ENCODE results near the gene GRB2. TPM values are rescaled to one million over a fixed set of nuclear protein-coding genes. Genes with fewer than 3 reads are reported as not detected.

Gene GRB2
- total RNA-seq, 1 experiment from 2014 or later: 148 TPM

DNA sequence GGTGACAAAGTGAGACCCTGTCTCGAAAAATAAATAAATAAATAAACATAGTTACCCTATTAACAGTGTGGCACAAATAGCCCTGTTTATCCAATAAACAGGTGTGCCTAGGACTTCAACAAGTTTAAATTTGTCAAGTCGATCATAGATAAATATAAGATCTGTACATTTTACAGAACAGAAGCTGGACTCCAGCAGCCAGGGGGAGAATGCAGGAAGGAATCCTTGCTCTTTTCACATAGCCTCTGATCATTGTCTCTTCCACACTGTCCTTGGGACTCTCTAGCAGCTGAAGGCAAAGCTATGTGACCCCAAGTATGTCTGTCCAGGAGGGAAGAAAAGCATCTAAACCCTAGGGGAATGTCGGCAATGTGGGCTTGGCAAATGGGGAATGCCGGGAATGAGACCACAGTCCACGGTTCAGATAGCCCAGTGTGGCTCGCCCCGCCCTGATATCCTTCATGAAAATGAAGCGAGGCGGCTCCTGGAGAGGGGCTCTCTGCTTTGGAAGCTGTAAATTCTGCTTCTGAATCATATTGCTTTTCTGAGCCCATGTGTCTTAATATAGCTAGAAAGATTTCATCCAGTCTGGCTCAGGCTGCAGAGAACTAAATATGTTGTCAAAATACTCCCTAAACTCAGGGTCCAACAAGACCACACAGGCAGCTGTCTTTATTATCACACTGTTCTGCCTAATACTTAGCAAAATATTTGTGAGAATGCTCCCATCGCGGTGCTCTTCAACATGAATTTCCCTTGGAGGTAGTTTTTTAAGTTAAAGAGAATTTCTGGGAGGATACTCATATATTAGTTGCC lies 24.9 kb upstream of the GRB2 start:
- peak overlapping the region in 1 of 2 experiments; percentile 16; a peak in 1 of 4 replicates for H3K4me3 ChIP-seq (ENCODE audit: low read depth in 2 of 2, low read length in 2 of 2)
- ChIA-PET POLR2A (no interaction called here), CTCF (interaction anchor here (0.6 to 1.0 kb wide), 4 partner anchors 32 to 186 kb away, joined by 3 to 12 read pairs (median 8); partner anchors contain the start of gene TSEN54)
- H3K27me3 ChIP-seq (ENCODE audit: control insufficient read depth, insufficient read depth, low read length): no peaks in the 10 kb centered on the region
- TF ChIP-seq TCF7L2 (IDR thresholded peaks at IDR 0.05; ENCODE audit: low read depth, low read length) (no peak), SIN3A (IDR thresholded peaks at IDR 0.05; ENCODE audit: borderline replicate concordance, insufficient read depth, low read depth, low read length) (no peak), POLR2AphosphoS5 (IDR thresholded peaks at IDR 0.05; ENCODE audit: low read depth, low read length) (no peak)
- TF ChIP-seq, protein P1, sequence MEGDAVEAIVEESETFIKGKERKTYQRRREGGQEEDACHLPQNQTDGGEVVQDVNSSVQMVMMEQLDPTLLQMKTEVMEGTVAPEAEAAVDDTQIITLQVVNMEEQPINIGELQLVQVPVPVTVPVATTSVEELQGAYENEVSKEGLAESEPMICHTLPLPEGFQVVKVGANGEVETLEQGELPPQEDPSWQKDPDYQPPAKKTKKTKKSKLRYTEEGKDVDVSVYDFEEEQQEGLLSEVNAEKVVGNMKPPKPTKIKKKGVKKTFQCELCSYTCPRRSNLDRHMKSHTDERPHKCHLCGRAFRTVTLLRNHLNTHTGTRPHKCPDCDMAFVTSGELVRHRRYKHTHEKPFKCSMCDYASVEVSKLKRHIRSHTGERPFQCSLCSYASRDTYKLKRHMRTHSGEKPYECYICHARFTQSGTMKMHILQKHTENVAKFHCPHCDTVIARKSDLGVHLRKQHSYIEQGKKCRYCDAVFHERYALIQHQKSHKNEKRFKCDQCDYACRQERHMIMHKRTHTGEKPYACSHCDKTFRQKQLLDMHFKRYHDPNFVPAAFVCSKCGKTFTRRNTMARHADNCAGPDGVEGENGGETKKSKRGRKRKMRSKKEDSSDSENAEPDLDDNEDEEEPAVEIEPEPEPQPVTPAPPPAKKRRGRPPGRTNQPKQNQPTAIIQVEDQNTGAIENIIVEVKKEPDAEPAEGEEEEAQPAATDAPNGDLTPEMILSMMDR (IDR thresholded peaks at IDR 0.05): no peak
- TF ChIP-seq, protein P2, sequence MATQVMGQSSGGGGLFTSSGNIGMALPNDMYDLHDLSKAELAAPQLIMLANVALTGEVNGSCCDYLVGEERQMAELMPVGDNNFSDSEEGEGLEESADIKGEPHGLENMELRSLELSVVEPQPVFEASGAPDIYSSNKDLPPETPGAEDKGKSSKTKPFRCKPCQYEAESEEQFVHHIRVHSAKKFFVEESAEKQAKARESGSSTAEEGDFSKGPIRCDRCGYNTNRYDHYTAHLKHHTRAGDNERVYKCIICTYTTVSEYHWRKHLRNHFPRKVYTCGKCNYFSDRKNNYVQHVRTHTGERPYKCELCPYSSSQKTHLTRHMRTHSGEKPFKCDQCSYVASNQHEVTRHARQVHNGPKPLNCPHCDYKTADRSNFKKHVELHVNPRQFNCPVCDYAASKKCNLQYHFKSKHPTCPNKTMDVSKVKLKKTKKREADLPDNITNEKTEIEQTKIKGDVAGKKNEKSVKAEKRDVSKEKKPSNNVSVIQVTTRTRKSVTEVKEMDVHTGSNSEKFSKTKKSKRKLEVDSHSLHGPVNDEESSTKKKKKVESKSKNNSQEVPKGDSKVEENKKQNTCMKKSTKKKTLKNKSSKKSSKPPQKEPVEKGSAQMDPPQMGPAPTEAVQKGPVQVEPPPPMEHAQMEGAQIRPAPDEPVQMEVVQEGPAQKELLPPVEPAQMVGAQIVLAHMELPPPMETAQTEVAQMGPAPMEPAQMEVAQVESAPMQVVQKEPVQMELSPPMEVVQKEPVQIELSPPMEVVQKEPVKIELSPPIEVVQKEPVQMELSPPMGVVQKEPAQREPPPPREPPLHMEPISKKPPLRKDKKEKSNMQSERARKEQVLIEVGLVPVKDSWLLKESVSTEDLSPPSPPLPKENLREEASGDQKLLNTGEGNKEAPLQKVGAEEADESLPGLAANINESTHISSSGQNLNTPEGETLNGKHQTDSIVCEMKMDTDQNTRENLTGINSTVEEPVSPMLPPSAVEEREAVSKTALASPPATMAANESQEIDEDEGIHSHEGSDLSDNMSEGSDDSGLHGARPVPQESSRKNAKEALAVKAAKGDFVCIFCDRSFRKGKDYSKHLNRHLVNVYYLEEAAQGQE (IDR thresholded peaks at IDR 0.05; ENCODE audit: insufficient read depth in 1 of 2, low read depth in 2 of 2, low read length in 1 of 2): no peak
- H3K27ac ChIP-seq (ENCODE audit: low read length): peak overlapping the region; percentile 48
- in situ Hi-C loops (cut with HindIII; ENCODE audit: low pct_unique_long_range_greater_than_20kb, low sequenced_read_pairs): no loop called here
- no peaks in the 10 kb centered on the region for H3K9me3 ChIP-seq (ENCODE audit: control insufficient read depth, insufficient read depth, low read depth, low read length)
- H3K36me3 ChIP-seq (ENCODE audit: control insufficient read depth, insufficient read depth, low read length): no peaks in the 10 kb centered on the region
- intact Hi-C loops (cut with micrococcal nuclease; ENCODE audit: unreplicated experiment): no loop called here
- DNase-seq (ENCODE audit: low read depth, low spot score) (no peak), ATAC-seq (peak; percentile 42)
- no TSS peak for BruUV-seq (replicated peaks)
- peaks cover 21% of the 10 kb centered on the region for H3K4me1 ChIP-seq (ENCODE audit: control insufficient read depth, insufficient read depth, low read length)

DNA sequence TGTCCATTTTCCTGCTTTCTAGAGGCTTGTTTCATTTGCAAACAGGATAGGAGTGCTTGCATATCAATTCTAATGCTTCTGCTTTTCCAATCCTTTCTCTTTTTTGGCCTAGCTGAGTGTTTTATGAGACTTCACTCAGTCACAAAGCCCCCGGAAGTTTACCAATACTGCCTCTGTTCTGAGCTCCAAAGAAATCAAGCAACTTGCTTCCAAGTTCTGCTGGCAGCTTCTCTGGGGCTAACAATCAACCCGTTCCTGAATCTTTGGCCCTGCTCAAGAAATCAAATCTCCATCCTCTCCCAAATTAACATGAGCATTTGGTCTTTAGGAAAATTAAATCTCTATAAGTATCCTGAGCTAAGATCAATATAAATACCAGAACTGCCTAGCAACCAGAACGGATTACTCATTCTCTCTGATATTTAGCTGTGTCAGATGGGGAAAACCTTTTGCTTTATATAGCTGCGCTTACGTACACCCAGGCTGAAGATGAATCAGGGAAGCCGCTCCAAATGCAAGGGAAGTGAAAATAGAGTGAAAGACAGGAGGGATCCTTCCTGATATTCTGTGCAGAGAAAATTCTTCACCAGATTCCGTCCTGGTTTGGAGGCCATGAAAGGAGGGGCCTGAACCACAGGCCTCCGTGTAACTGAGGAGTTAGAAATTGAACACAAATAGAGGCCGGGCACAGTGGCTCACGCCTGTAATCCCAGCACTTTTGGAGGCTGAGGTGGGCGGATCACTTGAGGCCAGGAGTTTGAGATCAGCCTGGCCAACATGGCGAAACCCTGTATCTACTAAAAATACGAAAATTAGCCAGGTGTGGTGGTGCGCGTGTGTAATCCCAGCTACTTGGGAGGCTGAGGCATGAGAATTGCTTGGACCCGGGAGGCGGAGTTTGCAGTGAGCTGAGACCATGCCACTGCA lies 23.3 kb upstream of the GRB2 start:
- no peak for DNase-seq (ENCODE audit: low read depth, low spot score)
- ChIA-PET POLR2A (no interaction called here), CTCF (interaction anchor here (0.6 to 0.9 kb wide), 3 partner anchors 27 to 322 kb away, joined by 3 read pairs; no protein-coding TSS in a partner anchor)
- intact Hi-C loops (cut with micrococcal nuclease; ENCODE audit: unreplicated experiment) (loop anchor here (5.0 kb wide), 1 partner anchor 78 kb away; no protein-coding TSS in a partner anchor), in situ Hi-C loops (cut with HindIII; ENCODE audit: low pct_unique_long_range_greater_than_20kb, low sequenced_read_pairs) (no loop called here)
- Histone ChIP-seq H3K27me3 (ENCODE audit: control insufficient read depth, insufficient read depth, low read length) (no peaks in the 10 kb centered on the region), H3K4me3 (ENCODE audit: low read depth in 2 of 2, low read length in 2 of 2) (no peak overlapping the region), H3K9me3 (ENCODE audit: control insufficient read depth, insufficient read depth, low read depth, low read length) (no peaks in the 10 kb centered on the region), H3K36me3 (ENCODE audit: control insufficient read depth, insufficient read depth, low read length) (no peaks in the 10 kb centered on the region), H3K4me1 (ENCODE audit: control insufficient read depth, insufficient read depth, low read length) (peaks cover 21% of the 10 kb centered on the region), H3K27ac (ENCODE audit: low read length) (no peak overlapping the region)
- TF ChIP-seq SIN3A (IDR thresholded peaks at IDR 0.05; ENCODE audit: borderline replicate concordance, insufficient read depth, low read depth, low read length) (no peak), TCF7L2 (IDR thresholded peaks at IDR 0.05; ENCODE audit: low read depth, low read length) (no peak), POLR2AphosphoS5 (IDR thresholded peaks at IDR 0.05; ENCODE audit: low read depth, low read length) (no peak)
- TF ChIP-seq, protein P2 (IDR thresholded peaks at IDR 0.05; ENCODE audit: insufficient read depth in 1 of 2, low read depth in 2 of 2, low read length in 1 of 2): no peak
- TF ChIP-seq, protein P1 (IDR thresholded peaks at IDR 0.05): no peak
- no TSS peak for BruUV-seq (replicated peaks)
- ATAC-seq: peak; percentile 38; the same call in 1 of the 2 replicates

Data from Panc1 (cell line).